Right lobe of liver (tissue), 4 donors: Measurements from ENCODE around the gene FOXP1.

Source experiments
- POLR2A ChIP-seq: fragments of 450-650 bp; IDR thresholded peaks from one replicate; pipeline ENCODE4 v1.6.1; 2017; ENCODE audit warnings: antibody characterized with exemption, mild to moderate bottlenecking
- TF ChIP-seq, protein P1 (sequence below), 4 donors: fragments of 200-600 bp in 3 of 4; fragments of 450-650 bp in 1 of 4; IDR thresholded peaks; one replicate each; pipeline versions ENCODE4 v1.5.1 to v1.8.0; 2016 to 2022; ENCODE audit warnings: antibody characterized with exemption in 4 of 4, mild to moderate bottlenecking in 2 of 4
- donor health status: DM: no; HTN: no; CAD: no.
- donor health status: DM: no; HTN: no; CAD: no.
- donor health status: DM: no; HTN: yes; CAD: no.

DNA sequence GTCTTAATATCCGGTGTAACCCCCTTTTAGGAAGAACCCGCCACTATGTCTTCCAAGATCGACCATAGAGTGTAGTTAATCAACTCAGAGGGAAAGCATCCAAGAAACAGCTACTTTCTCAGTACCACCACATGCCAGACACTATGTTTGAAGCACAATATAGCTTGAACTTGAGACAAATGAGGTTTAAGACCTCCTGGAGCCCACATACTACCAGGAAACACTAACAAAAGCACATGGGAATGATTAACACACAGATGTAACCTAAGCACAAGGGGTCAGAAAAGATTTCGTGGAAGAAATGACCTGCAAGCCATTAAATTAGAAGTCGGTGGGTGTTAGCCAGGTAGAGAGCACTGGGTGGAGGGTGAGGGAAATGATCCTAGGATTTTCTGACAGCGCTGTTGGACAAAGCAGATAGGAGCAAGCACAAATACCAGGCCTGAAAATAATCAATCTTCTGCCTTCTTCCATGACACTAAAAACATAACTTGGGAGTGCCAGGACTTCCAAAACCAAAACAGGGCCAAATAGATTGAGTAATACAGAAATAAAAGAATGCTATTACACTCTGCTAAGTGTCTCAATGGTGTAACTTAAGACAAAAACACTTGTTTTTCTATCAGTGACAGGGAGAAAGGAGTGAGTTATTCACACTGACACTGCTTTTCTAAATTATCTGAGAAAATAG lies 213.7 kb downstream of the FOXP1 start:
- TF ChIP-seq, protein P1, sequence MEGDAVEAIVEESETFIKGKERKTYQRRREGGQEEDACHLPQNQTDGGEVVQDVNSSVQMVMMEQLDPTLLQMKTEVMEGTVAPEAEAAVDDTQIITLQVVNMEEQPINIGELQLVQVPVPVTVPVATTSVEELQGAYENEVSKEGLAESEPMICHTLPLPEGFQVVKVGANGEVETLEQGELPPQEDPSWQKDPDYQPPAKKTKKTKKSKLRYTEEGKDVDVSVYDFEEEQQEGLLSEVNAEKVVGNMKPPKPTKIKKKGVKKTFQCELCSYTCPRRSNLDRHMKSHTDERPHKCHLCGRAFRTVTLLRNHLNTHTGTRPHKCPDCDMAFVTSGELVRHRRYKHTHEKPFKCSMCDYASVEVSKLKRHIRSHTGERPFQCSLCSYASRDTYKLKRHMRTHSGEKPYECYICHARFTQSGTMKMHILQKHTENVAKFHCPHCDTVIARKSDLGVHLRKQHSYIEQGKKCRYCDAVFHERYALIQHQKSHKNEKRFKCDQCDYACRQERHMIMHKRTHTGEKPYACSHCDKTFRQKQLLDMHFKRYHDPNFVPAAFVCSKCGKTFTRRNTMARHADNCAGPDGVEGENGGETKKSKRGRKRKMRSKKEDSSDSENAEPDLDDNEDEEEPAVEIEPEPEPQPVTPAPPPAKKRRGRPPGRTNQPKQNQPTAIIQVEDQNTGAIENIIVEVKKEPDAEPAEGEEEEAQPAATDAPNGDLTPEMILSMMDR (IDR thresholded peaks at IDR 0.05) = no peak
- TF ChIP-seq POLR2A = no peak
